Esophagus muscularis mucosa (tissue), 3 donors: ENCODE measurements around the gene BTBD16.

Experiments
- CTCF ChIP-seq, 3 experiments: fragments of 200-600 bp in 2 of 3; fragments of 450-650 bp in 1 of 3; sonication (generic) in 2 of 3; IDR thresholded peaks; one replicate each; pipeline ENCODE4 v1.5.1; 2017 to 2019; ENCODE audit warnings: antibody characterized with exemption in 3 of 3, mild to moderate bottlenecking in 2 of 3, moderate library complexity in 1 of 3
- EP300 ChIP-seq: sonication (generic); formaldehyde crosslinking; IDR thresholded peaks from one replicate; pipeline ENCODE4 v1.6.1; 2017; ENCODE audit warnings: antibody characterized with exemption

GRCh38 chr10:122326385-122326784 is 55.3 kb downstream of the BTBD16 start:
- TF ChIP-seq EP300 (no peak), CTCF (IDR thresholded peaks at IDR 0.05) (no peak)
